GM19240 (cell line): ENCODE data around the gene MAZ.
"Not testable (repeated sequence)": the region's sequence is repeated elsewhere in the genome, so short reads cannot be mapped to it uniquely, and the experiment has no call there.

ENCODE experiments used
- DNase-seq: peaks from one replicate; pipeline ENCODE4 v3.0.0; 2011; ENCODE audit warnings: low spot score; ENCODE audit not compliant: insufficient read length

MAZ gene

GRCh38 chr16:29821643-29822115, 15.3 kb downstream of the MAZ start:
- no peak for DNase-seq

- no peak for DNase-seq
Observed at GRCh38 chr16:29824589-29825144, 18.3 kb downstream of the MAZ start.

- DNase-seq, result no peak
Observed at GRCh38 chr16:29825145-29826044, 19.1 kb downstream of the MAZ start.

DNA sequence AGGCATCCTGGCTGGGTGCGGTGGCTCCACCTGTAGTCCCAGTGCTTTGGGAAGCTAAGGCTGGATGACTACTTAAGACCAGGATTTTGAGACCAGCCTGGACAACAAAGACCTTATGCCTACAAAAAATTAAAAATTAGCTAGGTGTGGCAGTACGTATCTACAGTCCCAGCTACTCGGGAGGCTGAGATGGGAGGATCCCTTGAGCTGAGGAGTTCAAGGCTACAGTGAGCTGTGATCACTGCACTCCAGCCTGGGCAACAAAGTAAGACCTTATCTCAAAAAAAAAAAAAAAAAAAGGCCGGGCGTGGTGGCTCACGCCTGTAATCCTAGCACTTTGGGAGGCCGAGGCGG, 20.0 kb downstream of the MAZ start:
- DNase-seq, result no peak

DNA sequence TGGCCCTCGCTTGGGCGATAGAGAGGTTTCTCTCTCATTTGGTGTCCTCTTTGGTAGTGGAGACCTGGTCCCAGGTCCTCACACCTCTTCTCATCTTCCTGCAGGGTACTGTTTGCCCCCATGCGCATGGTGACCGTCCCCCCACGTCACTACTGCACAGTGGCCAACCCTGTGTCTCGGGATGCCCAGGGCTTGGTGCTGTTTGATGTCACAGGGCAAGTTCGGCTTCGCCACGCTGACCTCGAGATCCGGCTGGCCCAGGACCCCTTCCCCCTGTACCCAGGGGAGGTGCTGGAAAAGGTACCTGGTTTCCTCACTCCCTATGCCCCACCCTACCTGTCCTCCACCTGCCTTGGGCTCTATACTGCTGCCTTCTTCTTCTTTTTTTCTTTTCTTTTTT, 24.4 kb downstream of the MAZ start:
- no peak for DNase-seq

DNA sequence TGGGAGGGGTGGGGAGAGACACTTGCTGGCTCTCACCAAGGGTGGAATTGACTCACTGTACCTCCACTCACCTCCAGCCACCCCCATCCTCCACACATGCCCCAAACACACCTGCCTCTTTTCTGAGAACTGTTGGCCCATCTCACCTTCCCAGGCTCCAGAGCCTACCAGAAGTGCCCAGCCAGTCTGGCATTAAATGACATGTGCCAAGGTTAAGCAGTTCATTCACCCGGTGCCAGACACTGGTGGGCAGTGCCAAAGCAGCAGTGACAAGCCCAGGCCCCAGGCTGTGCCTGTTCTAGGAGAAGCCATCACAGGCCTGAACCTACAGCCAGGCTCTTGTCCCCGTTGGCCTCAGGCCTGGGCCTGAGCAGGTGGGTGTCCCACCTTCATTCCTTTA, 25.2 kb downstream of the MAZ start:
- no peak for DNase-seq

GRCh38 chr16:29833219-29833618, 26.9 kb downstream of the MAZ start:
- DNase-seq, result not testable (repeated sequence)

DNA sequence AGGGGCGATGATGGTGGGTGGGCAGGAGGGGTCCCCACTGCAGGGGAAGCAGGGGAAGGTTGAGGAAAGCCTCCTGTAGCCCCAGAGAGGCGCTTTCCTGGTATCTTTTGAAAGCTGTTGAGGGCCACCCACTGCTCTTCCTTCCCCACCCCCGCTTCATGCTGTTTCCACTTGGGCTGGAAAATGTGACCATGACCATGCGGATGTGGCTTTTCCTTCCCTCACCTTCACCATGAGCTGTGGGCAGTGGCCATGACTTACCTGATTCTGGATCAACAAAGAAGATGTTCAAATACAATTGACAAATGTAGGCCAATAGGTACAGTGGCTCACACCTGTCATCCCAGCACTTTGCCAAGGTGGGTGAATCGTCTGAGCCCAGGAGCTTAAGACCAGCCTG, 27.8 kb downstream of the MAZ start:
- DNase-seq, result no peak

GRCh38 chr16:29835926-29836325, 29.6 kb downstream of the MAZ start:
- no peak for DNase-seq

- no peak for DNase-seq
Observed at GRCh38 chr16:29836623-29837022, 30.3 kb downstream of the MAZ start.

- no peak for DNase-seq
Observed at GRCh38 chr16:29837841-29838240, 31.5 kb downstream of the MAZ start.

- DNase-seq, result no peak
Observed at GRCh38 chr16:29839822-29840221, 33.5 kb downstream of the MAZ start.

GRCh38 chr16:29840240-29840639, 33.9 kb downstream of the MAZ start:
- DNase-seq, result no peak

DNA sequence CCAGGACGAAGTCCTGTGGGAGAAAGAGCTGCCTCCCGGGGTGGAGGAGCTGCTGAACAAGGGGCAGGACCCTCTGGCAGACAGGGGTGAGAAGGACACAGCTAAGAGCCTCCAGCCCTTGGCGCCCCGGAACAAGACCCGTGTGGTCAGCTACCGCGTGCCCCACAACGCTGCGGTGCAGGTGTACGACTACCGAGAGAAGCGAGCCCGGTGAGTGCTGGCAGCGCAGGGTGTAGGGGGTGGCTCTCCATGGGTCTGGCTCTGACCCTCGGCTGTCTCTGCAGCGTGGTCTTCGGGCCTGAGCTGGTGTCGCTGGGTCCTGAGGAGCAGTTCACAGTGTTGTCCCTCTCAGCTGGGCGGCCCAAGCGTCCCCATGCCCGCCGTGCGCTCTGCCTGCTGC, 35.3 kb downstream of the MAZ start:
- no peak for DNase-seq

- DNase-seq, result no peak
Observed at GRCh38 chr16:29842732-29843346, 36.5 kb downstream of the MAZ start.

- no peak for DNase-seq
Observed at GRCh38 chr16:29843931-29844330, 37.6 kb downstream of the MAZ start.

GRCh38 chr16:29844575-29845331, 38.4 kb downstream of the MAZ start:
- no peak for DNase-seq

DNA sequence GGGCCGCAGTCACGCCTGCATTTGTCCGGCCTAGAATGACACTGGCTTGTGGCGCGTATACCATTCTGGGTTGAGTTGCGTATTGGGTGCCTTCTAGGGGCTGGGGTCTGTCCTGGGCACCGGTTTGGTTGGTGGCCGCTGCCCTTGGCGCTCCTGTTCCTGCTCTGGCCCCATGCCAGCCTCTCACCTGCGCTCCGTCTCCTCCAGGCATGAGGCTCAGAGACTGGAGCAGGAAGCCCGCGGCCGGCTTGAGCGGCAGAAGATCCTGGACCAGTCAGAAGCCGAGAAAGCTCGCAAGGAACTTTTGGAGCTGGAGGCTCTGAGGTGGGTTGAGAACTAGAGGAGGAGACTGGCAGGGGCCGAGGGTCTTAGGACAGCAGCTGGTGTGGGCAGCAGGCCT, 39.3 kb downstream of the MAZ start:
- no peak for DNase-seq

DNA sequence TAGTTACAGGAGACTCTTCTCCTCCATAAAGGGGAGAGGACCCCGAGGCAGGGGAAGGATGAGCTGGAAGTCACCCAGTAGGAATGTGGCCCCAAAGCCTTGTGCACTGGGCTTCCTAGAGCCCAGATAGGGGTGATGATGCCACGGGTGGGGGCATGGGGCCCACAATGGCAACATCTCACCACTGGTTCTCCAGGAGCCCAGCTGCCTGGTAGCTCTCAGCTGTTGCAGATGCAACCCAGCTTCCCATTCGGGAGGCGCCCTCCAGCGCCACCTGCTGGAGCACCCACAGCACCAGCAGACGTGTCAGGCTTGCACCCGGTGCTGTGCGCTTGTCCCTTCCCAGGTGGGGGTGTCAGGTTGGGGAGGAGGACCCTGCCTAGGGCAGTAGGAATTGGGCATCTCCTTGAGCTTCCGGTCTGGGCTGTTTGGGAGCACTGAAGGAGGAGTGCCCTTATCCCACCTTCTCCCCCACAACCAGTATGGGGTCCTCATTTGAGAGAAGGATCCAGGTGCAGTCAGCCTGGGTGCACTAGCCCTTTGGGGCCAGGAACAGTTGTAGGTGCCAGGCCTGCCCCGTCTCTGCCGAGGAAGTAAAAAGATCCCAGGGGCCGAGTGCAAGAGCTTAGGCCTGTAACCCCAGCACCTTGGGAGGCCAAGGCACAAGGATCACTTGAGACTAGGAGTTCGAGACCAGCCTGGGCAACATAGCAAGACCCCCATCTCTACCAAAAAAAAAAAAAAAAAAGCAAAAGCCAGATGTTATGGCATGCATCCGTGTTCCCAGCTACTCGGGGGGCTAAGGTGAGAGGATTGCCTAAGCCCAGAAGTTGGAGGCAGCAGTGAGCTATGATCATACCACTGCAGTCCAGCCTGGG, 42.3 kb downstream of the MAZ start:
- peak; percentile 79 for DNase-seq

DNA sequence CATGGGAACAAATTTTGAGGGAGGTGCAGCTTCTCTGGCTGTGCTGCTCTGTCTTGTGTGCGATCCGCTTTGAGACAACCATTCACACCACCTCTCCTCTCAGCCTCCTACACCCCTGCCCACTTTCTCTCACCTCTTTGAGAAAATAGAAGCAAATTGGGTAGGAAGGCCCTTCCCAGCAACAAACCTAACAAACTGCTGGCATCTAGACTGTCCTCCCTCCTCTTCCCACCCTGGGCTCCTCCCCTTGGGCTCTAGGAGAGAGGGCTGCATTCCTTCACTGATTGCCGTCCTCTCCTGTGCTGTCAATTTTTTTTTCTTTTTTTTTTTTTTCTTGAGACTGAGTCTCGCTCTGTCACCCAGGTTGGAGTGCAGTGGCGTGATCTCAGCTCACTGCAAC, 43.2 kb downstream of the MAZ start:
- DNase-seq, result no peak

- no peak for DNase-seq
Observed at GRCh38 chr16:29850998-29851397, 44.7 kb downstream of the MAZ start.
